ENCODE results near the gene SRMS.
"Not testable (repeated sequence)": the region's sequence is repeated elsewhere in the genome, so short reads cannot be mapped to it uniquely, and the experiment has no call there.

SRMS gene

DNA sequence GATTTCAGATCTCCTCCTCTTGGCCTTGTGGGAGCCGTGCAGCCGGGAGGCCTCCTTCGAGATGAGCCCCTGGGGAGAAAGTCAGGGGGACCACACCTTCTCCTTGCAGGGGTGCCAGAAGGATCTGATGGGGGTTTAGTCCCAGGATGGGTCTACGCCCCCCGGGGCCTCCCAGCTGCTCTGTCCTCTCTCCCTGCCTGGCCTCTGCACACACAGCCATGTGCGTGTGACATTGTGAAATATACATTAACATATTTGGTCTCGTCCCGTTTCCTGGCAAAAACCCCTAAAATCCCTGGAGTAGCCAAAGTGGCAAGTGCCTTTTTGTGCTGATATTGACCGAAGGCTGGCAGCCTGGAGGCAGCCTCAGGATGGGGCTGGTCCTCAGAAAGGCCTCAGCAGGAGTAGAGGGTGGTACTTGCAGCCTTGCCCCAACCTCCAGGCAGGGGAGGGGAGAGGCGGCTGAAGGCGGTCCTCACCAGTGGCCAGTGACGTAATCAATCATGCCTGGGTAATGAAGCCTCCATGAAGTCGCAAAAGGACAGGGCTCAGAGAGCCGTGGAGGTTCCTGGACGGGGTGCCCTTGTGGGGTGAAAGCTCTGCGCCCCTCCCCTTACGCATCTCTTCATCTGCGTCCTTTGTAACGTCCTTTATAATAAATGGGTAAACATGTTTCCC, 31.6 kb upstream of the SRMS start:
- DNase-seq (ENCODE audit: low spot score) = no peak

- no peak for DNase-seq (ENCODE audit: low spot score)
These were observed 30.9 kb upstream of the SRMS start for GRCh38 chr20:63578224-63579016.

DNA sequence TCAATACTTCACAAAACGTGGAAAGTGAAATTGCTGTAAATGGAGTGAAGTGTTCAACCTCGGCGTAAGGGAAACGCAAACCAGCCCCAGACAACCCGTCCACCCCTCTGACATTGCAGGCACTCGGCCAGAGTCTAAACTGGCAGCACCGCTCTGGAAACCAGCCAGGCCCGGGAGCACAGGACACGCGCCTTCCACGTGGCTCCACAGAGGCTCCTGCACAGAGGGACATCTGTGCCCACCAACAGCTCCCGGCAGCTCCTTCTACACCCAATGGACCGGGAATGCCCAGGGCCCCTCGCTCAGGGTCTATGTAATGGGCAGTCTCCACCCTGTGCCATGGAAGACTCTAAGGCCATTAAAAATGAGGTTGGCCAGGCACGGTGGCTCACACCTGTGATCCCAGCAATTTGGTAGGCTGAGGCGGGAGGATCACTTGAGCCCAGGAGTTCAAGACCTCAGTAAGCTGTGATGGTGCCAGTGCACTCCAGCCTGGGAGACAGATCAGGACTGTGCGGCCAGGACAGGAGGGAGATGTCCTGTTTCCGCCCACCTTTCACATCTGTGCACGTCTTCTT, 29.9 kb upstream of the SRMS start:
- no peak for DNase-seq (ENCODE audit: low spot score)

DNA sequence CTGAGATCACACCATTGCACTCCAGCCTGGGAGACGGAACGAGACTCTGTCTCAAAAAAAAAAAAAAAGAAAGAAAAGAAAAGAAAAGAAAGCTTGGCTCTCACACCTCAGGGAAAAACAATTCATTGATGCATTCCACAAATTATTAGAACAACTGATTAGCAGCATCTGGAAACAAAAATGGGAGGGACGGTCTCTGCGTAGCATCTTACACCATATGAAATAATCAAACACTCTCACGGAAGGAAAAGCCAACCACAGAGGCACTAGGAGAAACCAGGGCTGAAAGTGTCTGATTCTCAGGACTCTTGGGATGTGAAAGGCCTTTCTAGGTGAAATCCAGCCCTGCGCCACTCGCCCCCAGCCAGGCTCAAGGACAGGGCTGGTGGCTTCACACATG, 28.8 kb upstream of the SRMS start:
- no peak for DNase-seq (ENCODE audit: low spot score)

- DNase-seq (ENCODE audit: low spot score) = no peak
These were observed 27.5 kb upstream of the SRMS start for GRCh38 chr20:63574829-63575743.

DNA sequence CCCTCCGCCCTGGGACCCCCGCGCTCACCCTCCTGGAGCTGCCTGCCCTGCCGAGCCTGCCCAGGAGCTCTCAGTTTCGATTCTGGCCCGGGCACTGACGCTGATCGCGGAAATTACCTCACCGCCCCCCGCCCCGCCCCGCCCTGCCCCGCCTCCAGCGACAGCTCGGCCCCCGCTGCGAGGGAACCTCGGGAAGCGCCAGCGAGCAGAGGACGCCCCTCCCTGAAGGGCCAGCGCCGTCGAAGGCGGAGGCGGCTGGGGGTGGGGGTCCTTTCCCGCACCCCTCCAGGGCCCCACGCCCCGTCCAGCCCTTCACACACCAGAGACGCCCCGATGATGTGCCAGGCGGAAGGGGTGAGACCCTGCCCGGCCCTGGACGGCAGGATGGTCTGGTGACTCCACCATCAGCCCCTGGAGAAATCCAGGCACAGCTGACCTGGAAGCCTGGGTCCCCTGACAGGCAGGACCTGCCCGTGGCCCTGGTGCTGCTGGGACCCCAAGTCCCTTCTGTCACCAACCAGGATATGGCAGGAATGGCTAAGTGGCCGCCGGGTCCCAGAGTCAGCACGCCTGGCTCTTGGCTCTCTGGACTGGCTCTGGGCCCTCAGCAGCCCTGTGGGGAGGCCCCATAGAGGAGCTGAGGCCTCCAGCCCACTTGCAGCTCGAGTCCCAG, 26.7 kb upstream of the SRMS start, which contains the start of gene HELZ2:
Gene HELZ2, minus strand, starts transcription at position 84 of the 673 bp plus-strand sequence. CDS start 1,854 bp downstream, outside the sequence.
- peak; percentile 82 for DNase-seq (ENCODE audit: low spot score)

GRCh38 chr20:63573647-63574131, 26.1 kb upstream of the SRMS start:
- DNase-seq (ENCODE audit: low spot score) = no peak

DNA sequence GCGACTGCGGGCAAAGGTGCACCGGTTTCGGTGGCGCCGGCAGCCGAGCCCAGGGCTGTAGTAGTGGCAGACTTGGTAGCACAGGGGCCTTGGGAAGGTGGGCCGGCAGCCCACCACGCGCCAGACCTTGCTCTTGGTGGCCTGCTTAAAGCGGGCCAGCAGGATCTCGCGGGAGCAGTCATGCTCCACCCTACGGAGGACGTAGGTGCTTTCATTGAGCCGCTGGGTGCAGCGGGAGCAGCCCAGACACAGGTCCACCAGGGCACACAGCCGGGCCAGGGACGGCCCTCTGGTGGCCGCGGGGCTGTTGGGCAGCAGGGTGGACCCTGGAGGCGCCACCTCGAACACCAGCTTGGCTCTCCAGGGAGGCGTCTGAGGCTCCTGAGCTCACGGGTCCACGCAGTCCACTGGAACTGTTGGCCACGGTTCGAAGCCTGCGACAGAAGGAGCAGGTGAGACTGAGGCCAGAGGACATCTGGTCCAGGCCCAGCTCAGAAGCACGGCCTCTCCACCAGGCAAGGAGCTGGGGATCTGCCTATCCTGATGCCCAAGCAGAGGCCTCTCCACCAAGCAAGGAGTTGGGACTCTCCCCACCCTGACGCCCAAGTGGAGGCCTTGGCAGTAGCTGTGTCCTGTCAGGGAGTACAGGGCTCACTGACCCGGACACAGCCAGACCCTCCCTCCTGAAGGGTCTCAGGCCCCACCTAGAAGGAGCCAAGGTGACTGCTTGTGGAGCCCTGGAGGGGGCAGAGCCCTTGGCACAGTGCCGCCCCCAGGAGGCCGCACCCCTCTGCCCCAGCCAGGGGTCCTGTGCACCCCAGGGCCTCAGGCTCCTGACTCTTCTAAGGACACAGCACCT, 25.5 kb upstream of the SRMS start:
- DNase-seq (ENCODE audit: low spot score) = peak; percentile 59

DNA sequence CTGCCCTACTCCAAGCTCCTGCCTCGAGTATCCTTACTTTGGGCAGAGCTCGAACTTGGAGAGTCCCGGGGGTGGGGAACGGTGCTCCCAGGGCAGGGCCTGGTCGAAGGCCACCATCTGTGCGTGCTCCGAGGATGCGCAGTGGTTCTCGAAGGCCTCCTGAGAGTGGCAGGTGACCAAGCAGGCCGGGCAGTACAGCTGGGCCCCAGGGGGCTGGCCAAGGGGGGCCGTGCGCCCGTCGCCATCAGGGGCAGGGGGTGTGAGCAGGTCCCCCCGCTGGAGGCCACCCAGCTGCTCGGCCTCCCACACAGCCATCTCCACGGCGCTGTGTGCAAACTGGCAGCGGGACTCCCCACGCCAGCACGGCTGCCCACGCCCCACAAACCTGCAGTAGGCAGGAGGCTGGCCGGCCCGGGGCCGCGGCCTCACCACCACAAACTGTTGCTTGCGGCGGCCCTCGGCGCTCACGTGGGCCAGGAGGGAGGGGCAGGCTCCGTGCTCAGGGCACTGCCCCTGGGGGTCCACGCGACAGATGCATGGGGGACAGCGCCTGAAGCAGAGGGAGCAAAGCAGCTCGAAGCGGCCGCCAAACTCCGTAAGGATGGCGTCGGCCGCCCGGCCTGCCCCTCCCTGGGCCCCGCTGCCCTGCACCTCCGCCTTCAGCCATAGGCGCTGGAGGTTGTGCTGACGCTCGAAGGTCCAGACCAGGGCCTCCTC, 24.7 kb upstream of the SRMS start:
- no peak for DNase-seq (ENCODE audit: low spot score)

- DNase-seq (ENCODE audit: low spot score) = not testable (repeated sequence)
These were observed 23.5 kb upstream of the SRMS start for GRCh38 chr20:63571087-63571478.

GRCh38 chr20:63570281-63571086, 22.9 kb upstream of the SRMS start:
- DNase-seq (ENCODE audit: low spot score) = no peak

DNA sequence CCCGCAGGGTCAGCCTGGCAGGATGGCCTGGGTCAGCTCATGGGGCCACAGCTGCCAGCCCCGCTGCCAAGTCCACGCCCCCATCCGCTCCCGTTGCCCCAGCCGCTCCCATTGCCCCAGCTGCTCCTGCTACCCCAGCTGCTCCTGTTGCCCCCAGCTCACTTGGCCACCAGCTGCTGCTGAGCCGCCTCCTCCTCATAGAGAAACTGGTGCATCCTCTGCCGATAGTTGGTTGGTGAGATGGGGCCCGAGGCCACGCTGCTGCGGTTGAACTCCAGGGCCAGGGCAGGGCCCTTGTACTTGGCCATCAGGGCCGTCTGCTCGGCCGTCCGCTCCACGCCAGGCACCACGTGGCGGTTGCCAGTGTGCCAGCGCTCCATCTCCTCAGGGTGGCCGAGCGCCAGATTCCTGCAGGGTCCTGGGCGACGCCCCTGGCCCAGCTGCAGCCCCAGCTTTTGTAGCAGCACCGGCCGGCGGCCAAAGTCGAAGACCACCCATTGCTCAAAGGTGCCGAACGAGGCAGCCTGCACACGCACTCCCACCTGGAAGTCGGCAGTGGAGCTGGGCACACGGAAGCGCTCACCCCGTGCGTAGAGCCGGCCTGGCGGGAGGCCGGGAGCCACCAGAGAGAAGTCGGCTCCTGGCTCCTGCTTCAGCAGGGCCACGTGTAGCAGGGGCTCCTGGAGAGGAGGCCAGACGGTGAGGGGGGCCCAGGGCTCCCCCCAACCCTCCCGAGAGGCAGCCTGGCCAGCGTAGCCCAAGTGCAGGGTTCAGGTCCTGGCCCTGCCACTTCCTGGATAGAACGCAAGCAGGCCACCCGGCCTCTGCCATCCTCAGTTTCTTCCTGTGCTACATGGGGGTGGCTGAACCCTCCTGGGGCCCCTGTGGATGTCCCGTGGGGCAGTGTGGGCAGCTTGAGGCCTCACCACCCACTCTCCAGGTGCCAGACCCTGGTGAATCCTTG, 21.7 kb upstream of the SRMS start:
- DNase-seq (ENCODE audit: low spot score) = no peak

DNA sequence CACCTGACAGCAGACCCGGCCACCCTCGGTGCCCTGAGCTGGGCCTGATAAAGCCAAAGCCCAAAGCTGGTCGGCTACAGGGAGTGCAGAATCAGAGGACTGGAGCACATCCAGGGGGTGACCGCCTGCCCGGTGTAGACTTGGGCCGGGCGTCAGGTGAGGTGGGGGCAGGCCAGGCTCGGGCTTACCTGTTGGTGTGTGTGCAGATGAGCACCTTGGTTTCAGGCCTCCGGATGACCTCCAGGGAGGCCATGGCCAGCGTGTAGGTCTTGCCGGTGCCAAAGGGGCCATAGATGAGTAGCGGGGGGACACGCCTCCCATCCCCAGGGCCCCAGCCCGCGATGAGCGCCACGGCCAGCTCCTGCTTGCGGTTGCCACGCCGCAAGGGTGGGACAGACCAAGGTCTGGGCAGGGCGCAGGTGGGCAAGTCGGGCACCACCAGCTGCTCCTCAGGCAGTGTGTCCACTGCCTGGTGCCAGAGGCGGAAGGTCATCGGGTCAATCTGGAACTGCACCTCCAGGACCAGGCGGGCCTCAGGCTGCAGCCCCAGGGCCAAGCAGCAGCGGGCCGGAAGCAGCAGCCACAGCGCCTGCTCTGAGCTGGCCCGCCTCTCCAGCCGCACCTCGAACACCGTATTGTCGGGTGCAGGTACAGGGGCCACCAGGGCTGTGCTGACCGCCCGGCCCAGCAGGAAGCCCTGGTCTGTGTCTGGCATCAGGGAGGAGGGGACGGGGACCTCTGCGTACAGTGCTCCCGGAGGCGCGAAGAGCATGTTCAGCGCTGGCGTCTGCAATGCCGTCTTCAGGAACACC, 20.8 kb upstream of the SRMS start:
- DNase-seq (ENCODE audit: low spot score) = no peak

GRCh38 chr20:63567386-63568169, 20.0 kb upstream of the SRMS start:
- DNase-seq (ENCODE audit: low spot score) = no peak

DNA sequence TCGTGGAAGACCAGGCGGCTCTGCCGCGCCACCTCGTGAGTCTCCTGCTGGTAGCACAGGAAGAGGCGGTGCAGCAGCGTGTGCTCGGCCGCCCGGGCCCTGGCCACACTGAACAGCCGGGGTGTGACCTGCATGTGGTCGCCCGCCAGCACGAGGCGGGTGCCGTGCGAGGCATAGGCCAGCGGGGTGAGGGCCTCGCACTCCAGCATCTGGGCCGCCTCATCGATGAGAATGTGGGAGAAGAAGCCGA, 19.5 kb upstream of the SRMS start:
- DNase-seq (ENCODE audit: low spot score) = no peak
